ENCODE data around the gene DAB2.

Gene DAB2

GRCh38 chr5:39440958-39441624, 16.3 kb upstream of the DAB2 start:
- intact Hi-C loops (cut with micrococcal nuclease) = no loop called here
- H3K27me3 Mint-ChIP-seq = no peaks in the 10 kb centered on the region
- H3K4me3 Mint-ChIP-seq = no peak overlapping the region
- peaks cover 7% of the 10 kb centered on the region for H3K9me3 Mint-ChIP-seq
- H3K27ac Mint-ChIP-seq = no peak overlapping the region
- H3K4me1 Mint-ChIP-seq (ENCODE audit: low read depth) = peaks cover 25% of the 10 kb centered on the region
- H3K36me3 Mint-ChIP-seq (ENCODE audit: low read depth) = no peaks in the 10 kb centered on the region

GRCh38 chr5:39440192-39440957, 15.6 kb upstream of the DAB2 start:
- intact Hi-C loops (cut with micrococcal nuclease) = no loop called here
- peaks cover 19% of the 10 kb centered on the region for H3K4me1 Mint-ChIP-seq (ENCODE audit: low read depth)
- H3K27me3 Mint-ChIP-seq = no peaks in the 10 kb centered on the region
- H3K27ac Mint-ChIP-seq = no peak overlapping the region
- H3K9me3 Mint-ChIP-seq = peaks cover 7% of the 10 kb centered on the region
- no peaks in the 10 kb centered on the region for H3K36me3 Mint-ChIP-seq (ENCODE audit: low read depth)
- no peak overlapping the region for H3K4me3 Mint-ChIP-seq

- H3K4me3 Mint-ChIP-seq = no peak overlapping the region
- no peaks in the 10 kb centered on the region for H3K27me3 Mint-ChIP-seq
- intact Hi-C loops (cut with micrococcal nuclease) = no loop called here
- H3K9me3 Mint-ChIP-seq = peaks cover 7% of the 10 kb centered on the region
- H3K36me3 Mint-ChIP-seq (ENCODE audit: low read depth) = no peaks in the 10 kb centered on the region
- no peak overlapping the region for H3K27ac Mint-ChIP-seq
- H3K4me1 Mint-ChIP-seq (ENCODE audit: low read depth) = peaks cover 19% of the 10 kb centered on the region
These were observed 14.9 kb upstream of the DAB2 start for GRCh38 chr5:39439582-39440162.

- Mint-ChIP-seq H3K27me3 (peaks cover 1% of the 10 kb centered on the region), H3K4me1 (ENCODE audit: low read depth) (peaks cover 24% of the 10 kb centered on the region), H3K36me3 (ENCODE audit: low read depth) (no peaks in the 10 kb centered on the region), H3K9me3 (peaks cover 7% of the 10 kb centered on the region), H3K27ac (no peak overlapping the region), H3K4me3 (no peak overlapping the region)
- intact Hi-C loops (cut with micrococcal nuclease) = no loop called here
These were observed 12.7 kb upstream of the DAB2 start for GRCh38 chr5:39437467-39437866.

GRCh38 chr5:39433848-39434247, 9.1 kb upstream of the DAB2 start:
- intact Hi-C loops (cut with micrococcal nuclease) = no loop called here
- H3K27ac Mint-ChIP-seq = no peak overlapping the region
- no peak overlapping the region for H3K4me3 Mint-ChIP-seq
- H3K27me3 Mint-ChIP-seq = peaks cover 3% of the 10 kb centered on the region
- peaks cover 15% of the 10 kb centered on the region for H3K4me1 Mint-ChIP-seq (ENCODE audit: low read depth)
- no peaks in the 10 kb centered on the region for H3K36me3 Mint-ChIP-seq (ENCODE audit: low read depth)
- H3K9me3 Mint-ChIP-seq = peaks cover 7% of the 10 kb centered on the region

- Mint-ChIP-seq H3K4me1 (ENCODE audit: low read depth) (peaks cover 15% of the 10 kb centered on the region), H3K36me3 (ENCODE audit: low read depth) (no peaks in the 10 kb centered on the region), H3K4me3 (no peak overlapping the region), H3K27ac (peak overlapping the region; percentile 50), H3K9me3 (no peaks in the 10 kb centered on the region), H3K27me3 (peaks cover 3% of the 10 kb centered on the region)
- intact Hi-C loops (cut with micrococcal nuclease) = no loop called here
These were observed 8.1 kb upstream of the DAB2 start for GRCh38 chr5:39432696-39433530.

GRCh38 chr5:39430461-39430860, 5.7 kb upstream of the DAB2 start:
- H3K4me1 Mint-ChIP-seq (ENCODE audit: low read depth) = peaks cover 14% of the 10 kb centered on the region
- no peaks in the 10 kb centered on the region for H3K9me3 Mint-ChIP-seq
- peaks cover 3% of the 10 kb centered on the region for H3K27me3 Mint-ChIP-seq
- no peak overlapping the region for H3K27ac Mint-ChIP-seq
- H3K4me3 Mint-ChIP-seq = no peak overlapping the region
- no peaks in the 10 kb centered on the region for H3K36me3 Mint-ChIP-seq (ENCODE audit: low read depth)
- intact Hi-C loops (cut with micrococcal nuclease) = no loop called here

GRCh38 chr5:39428640-39429039, 3.9 kb upstream of the DAB2 start:
- Mint-ChIP-seq H3K4me3 (no peak overlapping the region), H3K36me3 (ENCODE audit: low read depth) (peaks cover 16% of the 10 kb centered on the region), H3K27ac (no peak overlapping the region), H3K27me3 (peaks cover 3% of the 10 kb centered on the region), H3K4me1 (ENCODE audit: low read depth) (peaks cover 16% of the 10 kb centered on the region), H3K9me3 (no peaks in the 10 kb centered on the region)
- intact Hi-C loops (cut with micrococcal nuclease) = loop anchor here (5.0 kb wide), 1 partner anchor 34 kb away; no protein-coding TSS in a partner anchor

GRCh38 chr5:39427633-39428032, 2.9 kb upstream of the DAB2 start:
- intact Hi-C loops (cut with micrococcal nuclease) = loop anchor here (5.0 kb wide), 1 partner anchor 35 kb away; no protein-coding TSS in a partner anchor

GRCh38 chr5:39427229-39427628, 2.4 kb upstream of the DAB2 start:
- intact Hi-C loops (cut with micrococcal nuclease) = loop anchor here (5.0 kb wide), 1 partner anchor 35 kb away; no protein-coding TSS in a partner anchor
- Mint-ChIP-seq H3K27me3 (no peaks in the 10 kb centered on the region), H3K4me3 (no peak overlapping the region), H3K4me1 (ENCODE audit: low read depth) (peaks cover 21% of the 10 kb centered on the region), H3K36me3 (ENCODE audit: low read depth) (peaks cover 30% of the 10 kb centered on the region), H3K27ac (no peak overlapping the region), H3K9me3 (no peaks in the 10 kb centered on the region)

More at GRCh38 chr5:39427633-39428032, 2.9 kb upstream of the DAB2 start:
- Mint-ChIP-seq H3K4me3 (no peak overlapping the region), H3K9me3 (no peaks in the 10 kb centered on the region), H3K27me3 (peaks cover 3% of the 10 kb centered on the region), H3K4me1 (ENCODE audit: low read depth) (peaks cover 21% of the 10 kb centered on the region), H3K27ac (no peak overlapping the region), H3K36me3 (ENCODE audit: low read depth) (peaks cover 26% of the 10 kb centered on the region)

GRCh38 chr5:39426746-39427105, 1.9 kb upstream of the DAB2 start:
- peaks cover 35% of the 10 kb centered on the region for H3K36me3 Mint-ChIP-seq (ENCODE audit: low read depth)
- no peaks in the 10 kb centered on the region for H3K9me3 Mint-ChIP-seq
- intact Hi-C loops (cut with micrococcal nuclease) = loop anchor here (5.0 kb wide), 1 partner anchor 36 kb away; no protein-coding TSS in a partner anchor
- H3K27me3 Mint-ChIP-seq = no peaks in the 10 kb centered on the region
- no peak overlapping the region for H3K4me3 Mint-ChIP-seq
- peaks cover 23% of the 10 kb centered on the region for H3K4me1 Mint-ChIP-seq (ENCODE audit: low read depth)
- H3K27ac Mint-ChIP-seq = no peak overlapping the region

- no peaks in the 10 kb centered on the region for H3K9me3 Mint-ChIP-seq
- no peak overlapping the region for H3K27ac Mint-ChIP-seq
- no peaks in the 10 kb centered on the region for H3K27me3 Mint-ChIP-seq
- intact Hi-C loops (cut with micrococcal nuclease) = loop anchor here (5.0 kb wide), 1 partner anchor 36 kb away; no protein-coding TSS in a partner anchor
- H3K36me3 Mint-ChIP-seq (ENCODE audit: low read depth) = peaks cover 40% of the 10 kb centered on the region
- H3K4me1 Mint-ChIP-seq (ENCODE audit: low read depth) = peaks cover 25% of the 10 kb centered on the region
- no peak overlapping the region for H3K4me3 Mint-ChIP-seq
These were observed 1.4 kb upstream of the DAB2 start for GRCh38 chr5:39426051-39426745.

GRCh38 chr5:39423331-39423751, 1.4 kb downstream of the DAB2 start:
- Mint-ChIP-seq H3K4me3 (peak overlapping the region; percentile 96), H3K4me1 (ENCODE audit: low read depth) (peaks cover 42% of the 10 kb centered on the region), H3K9me3 (no peaks in the 10 kb centered on the region), H3K27me3 (no peaks in the 10 kb centered on the region), H3K27ac (peak overlapping the region; percentile 96), H3K36me3 (ENCODE audit: low read depth) (peaks cover 45% of the 10 kb centered on the region)
- intact Hi-C loops (cut with micrococcal nuclease) = loop anchor here (5.0 kb wide), 2 partner anchors 36 to 104 kb away; no protein-coding TSS in a partner anchor

Measured in dendritic cell treated with granulocyte-macrophage colony-stimulating factor and Interleukin-4, amounts not matched to agents 40 ng/mL and 50 ng/mL, for 4 days (primary cell).